ENCODE data around the gene UTP18.

DNA sequence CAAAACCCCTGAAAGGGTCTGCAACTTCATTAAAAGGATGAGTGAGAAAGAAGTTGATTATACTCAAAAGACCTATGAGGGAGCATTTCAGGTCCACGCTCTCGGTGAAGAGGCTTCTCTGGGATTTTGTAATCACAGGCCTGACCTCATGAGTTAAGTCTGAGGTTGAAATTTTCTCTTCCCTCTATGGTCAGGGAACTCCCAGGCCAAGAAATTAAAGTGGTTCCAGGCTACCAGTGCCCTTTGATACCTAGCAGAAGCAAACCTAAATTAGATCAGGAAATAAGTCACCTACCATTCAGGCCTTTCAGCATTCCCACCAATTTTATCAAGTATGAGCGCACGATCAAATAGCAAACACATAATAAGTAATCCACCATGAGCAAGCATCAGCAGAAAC lies 28.3 kb upstream of the UTP18 start:
- TF ChIP-seq CTCF (IDR thresholded peaks at IDR 0.05), result no peak
- TF ChIP-seq POLR2A (IDR thresholded peaks at IDR 0.05), result no peak
